Measurements from ENCODE around the gene GUCY2F. TPM values are rescaled to one million over a fixed set of nuclear protein-coding genes. Genes with fewer than 3 reads are reported as not detected.

GUCY2F gene
- total and polyA plus RNA-seq, 2 donors (not counting 3 experiments of a cell fraction or from before 2014, with no cell fraction given), result 0.01 TPM; not detected in 1

- dilution Hi-C loops (cut with MboI; ENCODE audit: extremely low pct_ligation_motif_present, low sequenced_read_pairs) (no loop called here), intact Hi-C loops (cut with micrococcal nuclease) (no loop called here)
- ChIA-PET POLR2A (no interaction called here), CTCF (no interaction called here)
- H2AFZ ChIP-seq (ENCODE audit: low read depth, low read length), result no peak overlapping the region
- H3K9ac ChIP-seq (replicated peaks; ENCODE audit: extremely low read depth, insufficient read depth, low read length), result no peak overlapping the region
- H3K27ac ChIP-seq (ENCODE audit: insufficient read depth, low read depth, low read length), result no peak overlapping the region
- H3K27me3 ChIP-seq (ENCODE audit: control insufficient read depth in 2 of 2, insufficient read depth in 2 of 2, low read length in 2 of 2), result no peaks in the 10 kb centered on the region
- FAIRE-seq (no peak), DNase-seq (ENCODE audit: low read depth, low spot score) (no peak)
- no TSS peak for BruUV-seq (replicated peaks)
- no peaks in the 10 kb centered on the region for H3K9me1 ChIP-seq (replicated peaks; ENCODE audit: control insufficient read depth, extremely low read depth, insufficient read depth, low read length)
- TF ChIP-seq JUN (IDR thresholded peaks at IDR 0.05; ENCODE audit: borderline replicate concordance, insufficient read depth, insufficient read length, low read depth) (no peak), POLR2A (IDR thresholded peaks at IDR 0.05; ENCODE audit: low read depth, low read length) (no peak), POLR2AphosphoS5 (IDR thresholded peaks at IDR 0.05; ENCODE audit: insufficient read depth, low read depth, low read length) (no peak), EZH2 (IDR thresholded peaks at IDR 0.05; ENCODE audit: borderline replicate concordance, low read depth, low read length, severe bottlenecking) (no peak), GATA2 (IDR thresholded peaks at IDR 0.05; ENCODE audit: insufficient read depth, insufficient read length, low read depth, low read length) (no peak), CTCF (IDR thresholded peaks at IDR 0.05; ENCODE audit: extremely low read depth in 1 of 2, insufficient read depth in 1 of 2, low read depth in 1 of 2, low read length in 2 of 2) (no peak), MYC (IDR thresholded peaks at IDR 0.05; ENCODE audit: low read depth, low read length) (no peak), FOS (IDR thresholded peaks at IDR 0.05; ENCODE audit: borderline replicate concordance, insufficient read depth, low read length) (no peak), MAX (IDR thresholded peaks at IDR 0.05; ENCODE audit: insufficient read depth, insufficient read length) (no peak)
- H3K9me3 ChIP-seq (replicated peaks; ENCODE audit: control insufficient read depth, insufficient read depth, low read length), result no peaks in the 10 kb centered on the region
- no peak overlapping the region for H3K4me3 ChIP-seq (replicated peaks in 1 of 3; ENCODE audit: insufficient read depth in 1 of 3, low read depth in 1 of 3, low read length in 3 of 3)
- no peaks in the 10 kb centered on the region for H4K20me1 ChIP-seq (replicated peaks; ENCODE audit: control insufficient read depth, extremely low read depth, insufficient read depth, low read length)
- no peaks in the 10 kb centered on the region for H3K4me1 ChIP-seq (ENCODE audit: control insufficient read depth, extremely low read depth, insufficient read depth, low read length)
- no peaks in the 10 kb centered on the region for H3K79me2 ChIP-seq (ENCODE audit: control insufficient read depth, insufficient read depth, low read length)
- H3K36me3 ChIP-seq (ENCODE audit: control insufficient read depth in 2 of 2, extremely low read depth in 1 of 2, insufficient read depth in 2 of 2, low read length in 2 of 2), result no peaks in the 10 kb centered on the region
- H3K4me2 ChIP-seq (ENCODE audit: insufficient read depth, low read length), result no peak overlapping the region
Observed at GRCh38 chrX:109403922-109404321, 78.0 kb downstream of the GUCY2F start.

Data from endothelial cell of umbilical vein (primary cell).